ENCODE results near the gene TEX22. TPM values are rescaled to one million over a fixed set of nuclear protein-coding genes. Genes with fewer than 3 reads are reported as not detected.

The TEX22 gene
- total RNA-seq, 1 experiment from 2014 or later, result 0.29 TPM

DNA sequence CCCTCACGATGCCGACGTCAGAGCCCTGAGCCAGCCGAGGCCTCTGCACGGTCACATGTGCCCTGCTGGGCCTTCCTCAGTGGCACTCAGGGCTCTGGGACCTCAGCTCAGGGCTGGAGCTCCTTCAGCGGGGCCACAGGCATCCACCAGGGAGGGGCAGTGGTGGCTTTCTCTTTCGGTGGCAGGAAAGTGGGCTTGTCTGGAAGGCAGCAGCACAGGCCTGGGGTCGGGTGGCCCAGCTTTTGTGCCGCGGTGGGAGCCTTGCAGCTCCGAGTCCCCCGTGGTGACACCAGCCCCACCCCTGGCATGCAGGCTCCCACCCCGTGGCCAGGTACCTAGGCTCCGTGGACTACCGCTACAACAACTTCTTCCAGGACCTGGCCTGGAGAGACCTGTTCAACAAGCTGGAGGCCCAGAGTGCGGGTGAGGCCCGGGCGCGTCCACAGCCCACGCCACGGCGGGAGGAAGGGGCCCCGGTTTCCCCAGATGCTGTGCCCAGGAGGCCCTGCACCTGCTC is 14.2 kb upstream of the TEX22 start:
- Histone ChIP-seq H3K4me3 (ENCODE audit: low read length) (no peak overlapping the region), H2AFZ (ENCODE audit: low read length) (no peak overlapping the region), H3K79me2 (ENCODE audit: low read length) (no peaks in the 10 kb centered on the region), H3K9ac (ENCODE audit: low read length) (no peak overlapping the region), H3K36me3 (ENCODE audit: low read depth, low read length) (no peaks in the 10 kb centered on the region), H3K4me1 (ENCODE audit: insufficient read depth, low read length) (no peaks in the 10 kb centered on the region), H3K27ac (ENCODE audit: low read length) (no peak overlapping the region), H4K20me1 (ENCODE audit: low read length) (no peaks in the 10 kb centered on the region), H3K4me2 (ENCODE audit: low read length) (no peak overlapping the region), H3K9me3 (ENCODE audit: low read length) (no peaks in the 10 kb centered on the region), H3K27me3 (ENCODE audit: low read length) (no peaks in the 10 kb centered on the region), H3F3A (ENCODE audit: low read length, unreplicated experiment) (no peaks in the 10 kb centered on the region), H3K9me2 (replicated peaks; ENCODE audit: low read length) (no peaks in the 10 kb centered on the region)
- CTCF ChIA-PET, result no interaction called here
- POLR2A ChIA-PET (ENCODE audit: unreplicated experiment), result no interaction called here
- TF ChIP-seq EZH2 (IDR thresholded peaks at IDR 0.05; ENCODE audit: low read length, unreplicated experiment), result no peak
- no peak for TF ChIP-seq CTCF (conservative IDR thresholded peaks at IDR 0.05; ENCODE audit: low read depth, low read length)
- no peak for TF ChIP-seq EZH2phosphoT487 (IDR thresholded peaks at IDR 0.05; ENCODE audit: borderline replicate concordance, low read length)
- no peak for DNase-seq
- intact Hi-C loops (cut with micrococcal nuclease), result no loop called here
- no peak for ATAC-seq
- BruUV-seq (replicated peaks), result no TSS peak

GRCh38 chr14:105384605-105385321 is 13.6 kb upstream of the TEX22 start:
- intact Hi-C loops (cut with micrococcal nuclease), result no loop called here
- no peak for DNase-seq
- no peak overlapping the region for H3K4me3 ChIP-seq (ENCODE audit: low read length)
- H3K36me3 ChIP-seq (ENCODE audit: low read depth, low read length), result no peaks in the 10 kb centered on the region
- no peak overlapping the region for H3K9ac ChIP-seq (ENCODE audit: low read length)
- ChIA-PET CTCF (no interaction called here), POLR2A (ENCODE audit: unreplicated experiment) (no interaction called here)
- H2AFZ ChIP-seq (ENCODE audit: low read length), result no peak overlapping the region
- H3K79me2 ChIP-seq (ENCODE audit: low read length), result no peaks in the 10 kb centered on the region
- no peak overlapping the region for H3K27ac ChIP-seq (ENCODE audit: low read length)
- H3K4me2 ChIP-seq (ENCODE audit: low read length), result no peak overlapping the region
- H4K20me1 ChIP-seq (ENCODE audit: low read length), result no peaks in the 10 kb centered on the region
- BruUV-seq (replicated peaks), result no TSS peak
- no peaks in the 10 kb centered on the region for H3K4me1 ChIP-seq (ENCODE audit: insufficient read depth, low read length)
- no peaks in the 10 kb centered on the region for H3K27me3 ChIP-seq (ENCODE audit: low read length)
- no peaks in the 10 kb centered on the region for H3F3A ChIP-seq (ENCODE audit: low read length, unreplicated experiment)
- H3K9me2 ChIP-seq (replicated peaks; ENCODE audit: low read length), result no peaks in the 10 kb centered on the region
- TF ChIP-seq EZH2phosphoT487 (IDR thresholded peaks at IDR 0.05; ENCODE audit: borderline replicate concordance, low read length) (no peak), EZH2 (IDR thresholded peaks at IDR 0.05; ENCODE audit: low read length, unreplicated experiment) (no peak), CTCF (conservative IDR thresholded peaks at IDR 0.05; ENCODE audit: low read depth, low read length) (no peak)
- ATAC-seq, result no peak
- no peaks in the 10 kb centered on the region for H3K9me3 ChIP-seq (ENCODE audit: low read length)

GRCh38 chr14:105385322-105385637 is 13.1 kb upstream of the TEX22 start:
- Histone ChIP-seq H2AFZ (ENCODE audit: low read length) (no peak overlapping the region), H3K27ac (ENCODE audit: low read length) (no peak overlapping the region), H3K27me3 (ENCODE audit: low read length) (no peaks in the 10 kb centered on the region), H4K20me1 (ENCODE audit: low read length) (no peaks in the 10 kb centered on the region), H3K9me2 (replicated peaks; ENCODE audit: low read length) (no peaks in the 10 kb centered on the region), H3K4me1 (ENCODE audit: insufficient read depth, low read length) (no peaks in the 10 kb centered on the region), H3K36me3 (ENCODE audit: low read depth, low read length) (no peaks in the 10 kb centered on the region), H3F3A (ENCODE audit: low read length, unreplicated experiment) (no peaks in the 10 kb centered on the region), H3K4me2 (ENCODE audit: low read length) (no peak overlapping the region), H3K4me3 (ENCODE audit: low read length) (no peak overlapping the region), H3K9me3 (ENCODE audit: low read length) (no peaks in the 10 kb centered on the region), H3K79me2 (ENCODE audit: low read length) (no peaks in the 10 kb centered on the region), H3K9ac (ENCODE audit: low read length) (no peak overlapping the region)
- intact Hi-C loops (cut with micrococcal nuclease), result no loop called here
- BruUV-seq (replicated peaks), result no TSS peak
- no peak for ATAC-seq
- CTCF ChIA-PET, result no interaction called here
- TF ChIP-seq EZH2phosphoT487 (IDR thresholded peaks at IDR 0.05; ENCODE audit: borderline replicate concordance, low read length) (no peak), EZH2 (IDR thresholded peaks at IDR 0.05; ENCODE audit: low read length, unreplicated experiment) (no peak), CTCF (conservative IDR thresholded peaks at IDR 0.05; ENCODE audit: low read depth, low read length) (no peak)
- no peak for DNase-seq
- POLR2A ChIA-PET (ENCODE audit: unreplicated experiment), result no interaction called here
